Measurements from ENCODE around the gene PSMB7. TPM values are rescaled to one million over a fixed set of nuclear protein-coding genes. Genes with fewer than 3 reads are reported as not detected.

Gene PSMB7
- total RNA-seq, 2 experiments from 2014 or later, result 164 to 186 TPM

DNA sequence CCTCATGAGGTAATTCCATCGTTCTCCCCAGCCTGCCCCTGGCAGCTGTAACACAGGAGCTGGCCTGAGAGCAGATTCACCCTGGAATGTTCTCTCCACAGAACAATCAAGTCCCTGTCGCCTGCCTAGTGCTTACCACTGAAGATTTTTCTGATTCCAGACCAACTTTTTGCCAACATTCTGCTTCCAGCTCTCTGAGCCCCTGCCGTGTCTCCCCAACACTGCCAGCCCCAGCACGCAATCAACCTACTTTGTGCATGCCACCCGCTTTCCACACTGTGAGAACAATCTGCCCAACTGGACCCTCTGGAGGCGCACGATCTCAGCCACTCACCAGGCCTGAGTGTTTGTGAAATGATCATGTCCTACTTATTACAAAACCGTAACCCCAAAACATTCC lies 62.6 kb downstream of the PSMB7 start:
- no peaks in the 10 kb centered on the region for H3K79me2 ChIP-seq (ENCODE audit: insufficient read depth, low read depth, low read length)
- no peak overlapping the region for H3K27ac ChIP-seq (ENCODE audit: low read depth, low read length, poor library complexity, severe bottlenecking)
- intact Hi-C loops (cut with micrococcal nuclease; ENCODE audit: unreplicated experiment), result no loop called here
- H3K36me3 ChIP-seq (ENCODE audit: insufficient read depth, low read length), result peaks cover 77% of the 10 kb centered on the region
- H4K20me1 ChIP-seq (ENCODE audit: insufficient read depth, low read length), result no peaks in the 10 kb centered on the region
- no peaks in the 10 kb centered on the region for H3K9me3 ChIP-seq (ENCODE audit: low read length)
- CTCF ChIA-PET (ENCODE audit: unreplicated experiment), result no interaction called here
- no TSS peak for BruUV-seq (replicated peaks)
- no peaks in the 10 kb centered on the region for H3K9me2 ChIP-seq (ENCODE audit: insufficient read depth, low read length)
- POLR2A ChIA-PET, result no interaction called here
- H3K4me1 ChIP-seq (ENCODE audit: insufficient read depth, low read length, poor library complexity, severe bottlenecking), result no peaks in the 10 kb centered on the region
- no peak for DNase-seq (ENCODE audit: low spot score)
- TF ChIP-seq, protein P1, sequence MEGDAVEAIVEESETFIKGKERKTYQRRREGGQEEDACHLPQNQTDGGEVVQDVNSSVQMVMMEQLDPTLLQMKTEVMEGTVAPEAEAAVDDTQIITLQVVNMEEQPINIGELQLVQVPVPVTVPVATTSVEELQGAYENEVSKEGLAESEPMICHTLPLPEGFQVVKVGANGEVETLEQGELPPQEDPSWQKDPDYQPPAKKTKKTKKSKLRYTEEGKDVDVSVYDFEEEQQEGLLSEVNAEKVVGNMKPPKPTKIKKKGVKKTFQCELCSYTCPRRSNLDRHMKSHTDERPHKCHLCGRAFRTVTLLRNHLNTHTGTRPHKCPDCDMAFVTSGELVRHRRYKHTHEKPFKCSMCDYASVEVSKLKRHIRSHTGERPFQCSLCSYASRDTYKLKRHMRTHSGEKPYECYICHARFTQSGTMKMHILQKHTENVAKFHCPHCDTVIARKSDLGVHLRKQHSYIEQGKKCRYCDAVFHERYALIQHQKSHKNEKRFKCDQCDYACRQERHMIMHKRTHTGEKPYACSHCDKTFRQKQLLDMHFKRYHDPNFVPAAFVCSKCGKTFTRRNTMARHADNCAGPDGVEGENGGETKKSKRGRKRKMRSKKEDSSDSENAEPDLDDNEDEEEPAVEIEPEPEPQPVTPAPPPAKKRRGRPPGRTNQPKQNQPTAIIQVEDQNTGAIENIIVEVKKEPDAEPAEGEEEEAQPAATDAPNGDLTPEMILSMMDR (conservative IDR thresholded peaks at IDR 0.05; ENCODE audit: low read length), result no peak
- no peak for TF ChIP-seq EZH2phosphoT487 (IDR thresholded peaks at IDR 0.05; ENCODE audit: borderline replicate concordance, low read depth, low read length)
- no peak overlapping the region for H3K4me2 ChIP-seq (ENCODE audit: low read length)
- H2AFZ ChIP-seq (ENCODE audit: low read length), result no peak overlapping the region
- no peak overlapping the region for H3K4me3 ChIP-seq (ENCODE audit: low read depth, low read length, poor library complexity, severe bottlenecking)

DNA sequence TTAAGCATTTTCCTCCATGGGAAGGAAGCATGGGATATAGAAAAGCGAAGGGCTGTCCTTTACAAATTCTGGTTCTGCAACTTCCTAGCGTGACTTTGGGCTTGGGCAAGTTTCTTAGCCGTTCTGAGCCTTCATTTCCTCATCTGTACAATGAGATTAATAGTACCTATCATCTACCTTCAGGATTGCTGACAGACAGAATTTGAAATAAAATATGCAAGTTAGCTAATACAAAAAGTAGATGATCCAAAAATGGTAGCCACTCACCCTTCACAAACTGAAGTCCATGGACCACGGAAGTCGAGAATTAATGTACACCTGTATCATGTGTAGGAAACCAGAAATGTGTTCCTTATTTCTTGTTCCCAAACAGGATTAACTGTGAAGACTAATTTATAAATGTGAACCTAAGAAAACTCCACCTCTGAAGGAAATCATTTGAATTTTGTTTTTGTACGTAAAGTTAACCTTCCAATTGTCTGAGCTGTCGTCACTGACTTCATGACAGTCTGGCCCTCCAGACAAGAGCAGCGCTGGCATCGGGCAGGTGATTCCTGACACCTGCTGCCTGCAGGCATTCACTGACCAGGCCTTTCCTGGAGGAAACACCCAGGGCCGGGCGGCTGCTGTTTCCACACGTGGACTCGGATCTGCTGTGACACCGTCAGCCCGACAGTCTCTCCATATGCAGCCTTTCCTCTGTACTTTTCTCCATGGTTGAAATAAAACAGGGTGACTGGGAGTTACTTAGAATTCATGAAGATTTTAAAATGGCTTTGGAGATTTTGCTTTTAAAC lies 63.4 kb downstream of the PSMB7 start:
- intact Hi-C loops (cut with micrococcal nuclease; ENCODE audit: unreplicated experiment), result no loop called here
- POLR2A ChIA-PET, result interaction anchor here (0.9 kb wide), 1 partner anchor 26 kb away, joined by 3 read pairs; no protein-coding TSS in a partner anchor

More for the DNA sequence above, 63.4 kb downstream of the PSMB7 start:
- H3K36me3 ChIP-seq (ENCODE audit: insufficient read depth, low read length), result peaks cover 76% of the 10 kb centered on the region
- BruUV-seq (replicated peaks), result TSS peak; percentile 50
- TF ChIP-seq, protein P1 (conservative IDR thresholded peaks at IDR 0.05; ENCODE audit: low read length), result no peak
- no peak for TF ChIP-seq EZH2phosphoT487 (IDR thresholded peaks at IDR 0.05; ENCODE audit: borderline replicate concordance, low read depth, low read length)
- H2AFZ ChIP-seq (ENCODE audit: low read length), result no peak overlapping the region
- H3K4me1 ChIP-seq (ENCODE audit: insufficient read depth, low read length, poor library complexity, severe bottlenecking), result no peaks in the 10 kb centered on the region
- H4K20me1 ChIP-seq (ENCODE audit: insufficient read depth, low read length), result no peaks in the 10 kb centered on the region
- H3K4me3 ChIP-seq (ENCODE audit: low read depth, low read length, poor library complexity, severe bottlenecking), result no peak overlapping the region
- no peak overlapping the region for H3K27ac ChIP-seq (ENCODE audit: low read depth, low read length, poor library complexity, severe bottlenecking)
- H3K9me3 ChIP-seq (ENCODE audit: low read length), result no peaks in the 10 kb centered on the region
- H3K9me2 ChIP-seq (ENCODE audit: insufficient read depth, low read length), result no peaks in the 10 kb centered on the region
- DNase-seq (ENCODE audit: low spot score), result no peak
- no peak overlapping the region for H3K4me2 ChIP-seq (ENCODE audit: low read length)
- no peaks in the 10 kb centered on the region for H3K79me2 ChIP-seq (ENCODE audit: insufficient read depth, low read depth, low read length)
- CTCF ChIA-PET (ENCODE audit: unreplicated experiment), result interaction anchor here (1.0 kb wide), 1 partner anchor 10 kb away, joined by 3 read pairs; no protein-coding TSS in a partner anchor
